GM12872 (cell line): ENCODE data around the gene NDST1.

Source experiments
- CTCF ChIP-seq: IDR thresholded peaks from 3 replicates; pipeline ENCODE4 v1.5.1; 2011; ENCODE audit warnings: low read depth, mild to moderate bottlenecking, low read length, moderate library complexity; ENCODE audit not compliant: insufficient read depth

Gene NDST1

GRCh38 chr5:150575745-150576448 is 68.0 kb downstream of the NDST1 start:
- no peak for TF ChIP-seq CTCF

- no peak for TF ChIP-seq CTCF
These were observed 68.6 kb downstream of the NDST1 start for GRCh38 chr5:150576449-150576949.

GRCh38 chr5:150577378-150578139 is 69.6 kb downstream of the NDST1 start:
- no peak for TF ChIP-seq CTCF

GRCh38 chr5:150578781-150579461 is 71.0 kb downstream of the NDST1 start:
- no peak for TF ChIP-seq CTCF

GRCh38 chr5:150579462-150580400 is 71.8 kb downstream of the NDST1 start:
- no peak for TF ChIP-seq CTCF

- no peak for TF ChIP-seq CTCF
These were observed 73.0 kb downstream of the NDST1 start for GRCh38 chr5:150580917-150581316.
